ENCODE results near the gene CNTN3.

CNTN3 gene

DNA sequence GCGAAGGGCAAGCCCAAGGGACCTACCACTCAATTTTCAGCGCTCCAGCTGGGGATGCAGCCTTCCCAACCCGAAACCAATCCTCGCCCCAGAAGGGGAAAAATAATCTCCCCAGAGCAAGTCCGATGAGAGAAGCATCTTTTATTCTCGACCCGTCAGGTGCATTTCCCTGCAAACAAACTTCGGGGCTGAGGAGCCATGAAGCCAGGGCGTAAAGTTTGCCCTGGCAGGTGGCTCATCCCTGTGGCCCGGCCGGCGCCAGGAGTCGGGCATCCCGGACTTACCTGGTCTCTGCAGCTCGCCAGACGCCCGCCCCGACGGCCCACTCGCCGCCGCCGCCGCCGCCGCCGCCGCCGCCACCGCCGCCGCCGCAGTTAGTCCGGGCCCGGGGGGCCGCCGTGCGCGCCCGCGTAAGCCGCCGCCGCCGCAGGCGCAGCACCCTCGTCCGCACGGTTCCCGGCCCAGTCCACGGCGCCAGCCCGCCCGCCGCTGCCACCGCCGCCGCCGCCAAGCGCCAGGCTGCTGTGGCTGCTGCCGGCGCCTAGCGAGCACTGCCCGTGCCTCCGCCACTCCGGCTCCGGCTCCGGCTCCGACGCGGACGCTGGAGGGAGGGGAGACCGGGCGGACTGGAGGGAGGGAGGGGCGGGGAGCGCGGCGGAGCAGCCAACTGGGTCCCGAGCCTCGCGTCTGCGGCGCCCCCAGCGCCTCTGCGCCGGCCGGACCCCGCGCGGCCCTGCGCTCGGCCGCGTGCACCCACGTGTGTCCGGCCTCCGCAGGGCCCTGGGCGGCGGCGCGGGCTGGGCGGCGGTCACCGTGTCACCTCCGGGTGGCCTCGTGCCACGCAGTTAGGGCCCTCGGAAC is at the start of gene CNTN3:
CNTN3 (minus strand) TSS at position 553 of the 861 bp plus-strand sequence. CDS start 93,547 bp downstream, outside the sequence.
- DNase-seq = no peak

- no peak for DNase-seq
Measured at GRCh38 chr3:74663178-74663577, 48.7 kb upstream of the CNTN3 start.

GRCh38 chr3:74661672-74662071 is 47.2 kb upstream of the CNTN3 start:
- DNase-seq = no peak

GRCh38 chr3:74651885-74652284 is 37.4 kb upstream of the CNTN3 start:
- DNase-seq = no peak

DNA sequence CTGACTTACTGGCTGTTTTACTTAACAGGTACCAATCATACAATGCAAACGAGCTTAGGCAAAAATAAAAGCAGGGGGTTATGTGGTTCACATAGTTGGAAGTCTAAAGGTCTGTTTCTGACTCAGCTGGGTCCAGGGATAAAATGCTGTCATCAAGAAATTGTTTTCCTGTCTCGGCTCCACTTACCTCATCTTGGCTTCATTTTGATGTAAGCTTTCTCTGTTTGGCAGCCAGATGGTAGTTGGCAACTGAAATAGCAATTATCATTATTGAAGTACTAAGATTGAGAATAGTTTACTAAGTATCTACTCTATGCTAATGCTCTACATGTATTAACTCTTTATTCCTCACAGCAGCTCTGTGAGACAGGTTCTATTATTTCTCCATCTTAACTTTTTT is 36.8 kb upstream of the CNTN3 start:
- DNase-seq = no peak

DNA sequence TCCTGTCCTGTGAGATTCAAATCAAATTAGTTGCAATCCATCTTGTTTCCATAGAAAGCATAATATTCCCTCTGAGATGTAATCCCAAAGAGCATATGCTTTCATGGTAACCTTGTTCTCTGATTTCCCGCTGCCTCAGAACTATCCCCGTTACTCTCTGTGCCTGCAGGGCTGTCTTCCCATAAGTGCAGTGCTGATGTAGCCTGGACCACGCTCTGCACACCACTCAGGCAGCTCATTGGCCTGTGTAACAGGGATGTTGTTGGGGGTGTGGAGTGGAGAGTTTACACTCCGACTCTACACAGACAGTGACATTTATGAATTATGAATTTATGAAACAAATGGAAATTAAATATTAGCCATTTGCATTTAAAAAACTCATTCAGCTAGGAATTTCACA is 33.6 kb upstream of the CNTN3 start:
- DNase-seq = no peak

DNA sequence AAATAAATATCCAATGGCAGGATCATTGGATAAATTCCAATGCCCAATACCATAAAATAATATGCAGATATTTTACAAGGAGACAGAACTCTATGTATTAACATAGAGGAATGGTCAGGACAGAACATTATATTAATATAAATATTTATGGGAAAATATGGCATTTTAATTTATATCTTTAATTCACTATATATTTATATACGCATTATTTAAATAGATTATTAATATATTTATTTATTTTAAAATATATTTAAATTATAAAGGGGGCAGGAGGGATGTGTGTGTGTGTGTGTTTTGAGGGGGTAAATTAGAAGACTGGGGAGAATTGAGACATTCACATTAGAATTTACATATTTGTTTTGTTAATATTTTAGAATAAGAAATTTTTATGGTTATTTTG is 31.6 kb upstream of the CNTN3 start:
- no peak for DNase-seq

DNA sequence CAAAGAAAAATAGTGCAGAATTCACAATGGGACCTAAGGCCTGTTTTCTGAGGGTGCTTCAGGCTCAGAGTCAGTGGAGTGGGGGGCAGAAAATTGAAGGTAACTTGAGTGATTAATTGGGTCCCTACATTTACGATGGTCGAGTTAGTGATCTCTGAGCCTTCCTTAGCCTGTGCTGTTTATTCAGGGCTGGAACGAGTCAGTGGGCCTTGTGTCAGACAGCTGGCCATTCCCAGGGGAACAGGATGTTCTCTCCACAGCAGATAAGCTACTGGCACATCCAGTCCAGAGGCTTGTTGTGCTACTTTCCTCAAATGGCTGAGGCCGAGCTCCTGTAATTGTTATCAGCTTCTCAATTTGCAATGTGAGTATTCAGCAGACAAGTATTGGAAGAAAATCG is 29.2 kb upstream of the CNTN3 start:
- no peak for DNase-seq

- DNase-seq = no peak
Measured at GRCh38 chr3:74642876-74643275, 28.4 kb upstream of the CNTN3 start.

DNA sequence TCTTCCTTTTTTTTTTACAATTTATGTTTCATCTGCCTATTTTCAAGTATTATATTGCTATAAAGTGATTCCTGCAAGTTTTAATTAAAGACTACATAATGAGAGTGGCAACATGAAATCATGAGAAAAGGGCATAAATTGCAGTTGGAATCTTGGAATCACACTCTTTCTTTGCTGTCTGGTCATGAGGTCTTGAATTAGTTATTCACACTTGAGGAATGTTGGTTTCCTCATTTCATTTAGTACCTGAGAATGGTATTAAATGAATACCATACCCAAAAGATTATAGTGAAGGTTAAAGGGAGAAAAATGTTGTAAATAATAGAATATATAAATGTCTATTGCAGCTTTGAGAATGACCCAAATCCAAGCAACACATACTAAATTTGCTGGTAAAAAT is 25.8 kb upstream of the CNTN3 start:
- DNase-seq = no peak

DNA sequence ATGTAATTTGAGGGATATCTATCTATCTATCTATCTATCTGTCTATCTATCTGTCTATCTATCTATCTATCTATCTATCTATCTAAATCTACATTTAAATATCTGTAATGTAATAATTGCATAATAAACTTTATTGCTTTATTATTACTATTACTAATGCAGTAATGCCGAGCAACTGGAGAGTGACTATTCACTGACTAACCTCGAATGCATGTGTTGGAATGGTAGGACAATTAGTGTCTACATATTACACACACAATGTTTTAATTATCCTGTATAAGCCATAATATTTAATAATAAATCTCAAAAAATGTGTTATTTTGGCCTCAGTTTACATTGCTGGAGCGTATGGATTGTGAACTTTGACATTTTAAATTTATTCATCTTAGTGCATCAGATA is 25.2 kb upstream of the CNTN3 start:
- no peak for DNase-seq

DNA sequence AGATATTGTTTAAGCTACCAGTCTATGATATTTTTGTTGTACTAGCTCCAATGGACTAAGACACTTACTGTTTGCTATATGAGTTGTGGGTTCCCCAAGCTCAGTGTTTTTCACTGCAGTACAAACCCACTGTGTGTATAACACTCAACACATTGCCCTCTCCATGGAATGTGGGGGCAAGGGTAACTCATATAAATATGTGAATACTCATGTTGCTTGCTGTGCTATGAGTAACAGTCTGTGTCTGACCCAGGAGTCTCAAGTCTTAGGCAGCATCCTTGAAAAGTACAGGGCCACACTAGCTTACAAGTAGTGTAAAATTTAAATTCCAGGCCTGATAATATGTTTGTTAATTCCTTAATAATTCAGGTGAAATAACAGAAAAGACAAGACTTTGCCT is 22.5 kb upstream of the CNTN3 start:
- no peak for DNase-seq

GRCh38 chr3:74633021-74633420 is 18.6 kb upstream of the CNTN3 start:
- DNase-seq = no peak

DNA sequence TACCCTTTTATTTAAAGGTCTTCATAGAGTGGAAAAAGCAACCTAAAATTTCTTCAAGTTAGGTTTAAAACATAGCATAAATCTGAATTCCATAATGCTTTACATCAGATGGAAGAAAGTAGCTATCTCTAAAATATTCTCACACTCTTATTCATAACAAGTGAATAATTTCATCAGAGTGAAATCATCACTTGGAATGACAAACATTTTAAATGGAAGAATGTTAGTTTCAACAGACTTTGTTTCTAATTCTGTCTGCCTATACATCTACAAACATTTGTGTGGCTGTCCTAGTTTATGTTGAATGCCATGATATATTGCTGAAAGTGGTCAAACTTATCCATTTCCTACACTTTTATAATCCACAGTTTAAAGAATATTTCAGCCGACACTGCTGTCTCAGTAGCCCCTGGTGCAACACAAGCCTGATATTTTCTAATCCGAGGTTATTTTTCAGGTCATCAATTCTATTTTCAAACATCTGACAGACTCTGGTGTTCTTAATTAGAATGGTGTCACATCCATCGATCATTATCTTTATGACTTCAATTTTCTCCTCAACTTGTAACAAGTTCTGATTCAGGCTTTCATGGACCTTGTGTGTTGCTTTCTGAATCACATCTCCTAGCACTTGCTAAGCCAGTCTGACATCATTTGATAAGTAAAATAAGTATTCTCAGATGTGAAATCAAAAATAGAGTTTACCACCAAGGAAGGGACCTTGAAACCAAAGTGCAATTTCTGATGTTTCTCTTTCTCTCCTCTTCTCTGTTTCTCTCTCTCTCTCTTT is 17.1 kb upstream of the CNTN3 start:
- no peak for DNase-seq

DNA sequence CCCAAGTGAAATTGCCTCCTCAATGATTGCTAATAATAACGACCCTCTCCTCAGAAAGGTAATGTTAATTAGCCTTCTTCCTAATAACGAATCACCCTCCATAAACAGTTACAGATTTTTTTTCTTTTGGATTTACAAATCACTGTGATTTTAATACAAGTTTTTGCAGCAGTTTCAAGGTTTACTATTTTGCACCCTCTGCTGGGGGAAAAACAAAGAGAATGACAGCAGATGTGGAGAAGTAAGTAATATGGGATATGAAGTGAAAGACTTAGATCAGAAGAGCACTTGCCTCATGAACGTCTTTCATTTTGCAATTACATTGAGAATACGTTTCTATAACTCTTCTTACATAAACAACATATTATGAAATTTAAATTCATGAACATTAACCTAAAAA is 16.1 kb upstream of the CNTN3 start:
- no peak for DNase-seq

- no peak for DNase-seq
Measured at GRCh38 chr3:74626011-74626410, 11.6 kb upstream of the CNTN3 start.

DNA sequence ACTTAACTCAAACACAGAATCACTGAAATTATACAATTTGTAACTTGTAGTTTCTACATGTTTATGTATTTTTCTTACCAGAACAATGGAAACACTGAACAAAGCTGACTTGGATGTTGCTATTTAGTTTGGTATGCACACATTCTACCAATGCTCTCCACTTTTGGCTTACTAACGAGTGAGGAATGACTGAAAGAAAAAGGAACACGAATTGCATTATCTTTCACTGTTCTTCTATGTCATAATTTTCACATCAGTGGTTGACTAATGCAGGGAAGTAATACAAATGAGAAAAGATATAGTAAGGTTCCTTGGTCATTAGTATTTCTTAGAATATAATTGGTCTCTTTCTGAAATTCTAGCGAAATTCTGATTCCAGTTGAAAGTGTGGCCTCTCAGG is 9.8 kb upstream of the CNTN3 start:
- no peak for DNase-seq

GRCh38 chr3:74623261-74623836 is 8.9 kb upstream of the CNTN3 start:
- no peak for DNase-seq

DNA sequence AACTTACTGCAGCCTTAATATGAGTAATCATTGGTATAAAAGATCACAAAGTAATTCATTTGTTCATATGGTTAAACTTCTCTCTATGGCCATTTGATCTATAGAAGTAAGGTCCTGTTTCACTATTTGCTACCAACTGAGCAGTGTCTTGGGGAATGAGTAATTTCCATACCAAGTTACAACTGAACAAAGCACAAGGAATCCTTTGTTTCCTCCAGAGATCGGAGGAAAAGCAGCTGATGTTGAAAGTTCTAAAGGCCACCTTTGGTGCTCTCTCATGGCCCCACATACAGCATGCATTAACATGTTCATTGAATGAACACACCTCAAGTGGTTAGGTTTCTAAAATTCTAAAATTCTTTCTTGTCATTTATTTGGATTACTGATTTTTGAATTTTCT is 7.1 kb upstream of the CNTN3 start:
- no peak for DNase-seq

- DNase-seq = no peak
Measured at GRCh38 chr3:74617776-74618175, 3.3 kb upstream of the CNTN3 start.

DNA sequence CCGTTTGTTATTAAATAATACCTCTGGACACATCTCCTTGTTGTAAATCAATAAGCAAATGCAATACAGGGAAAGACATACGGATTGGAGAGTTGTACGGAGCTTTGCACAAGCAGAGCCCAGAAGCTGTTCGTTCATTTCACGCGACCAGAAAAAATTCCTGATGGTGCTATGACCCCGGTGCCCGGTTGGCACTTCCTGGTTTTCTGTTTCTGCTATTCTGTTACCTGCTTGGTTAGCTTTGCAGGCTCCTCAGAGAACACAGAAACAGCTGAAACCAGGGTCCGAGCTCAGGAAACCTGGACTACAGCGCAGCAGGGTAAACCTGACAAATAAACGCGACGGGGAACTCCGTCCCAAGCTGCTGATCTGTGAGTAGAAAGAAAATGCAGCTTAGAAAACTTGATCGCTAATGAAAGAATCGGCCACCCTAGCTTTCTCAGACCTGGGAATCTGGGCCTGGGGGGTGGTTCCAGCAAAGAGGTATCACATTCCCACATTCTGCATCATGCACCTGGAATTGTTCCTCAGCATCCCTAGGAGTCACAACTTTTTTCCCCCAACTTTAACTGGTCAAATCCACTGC is 845 bp downstream of the CNTN3 start:
- no peak for DNase-seq

GRCh38 chr3:74613060-74613459 is 1.4 kb downstream of the CNTN3 start:
- DNase-seq = no peak

- DNase-seq = no peak
Measured at GRCh38 chr3:74611206-74611605, 3.3 kb downstream of the CNTN3 start.

DNA sequence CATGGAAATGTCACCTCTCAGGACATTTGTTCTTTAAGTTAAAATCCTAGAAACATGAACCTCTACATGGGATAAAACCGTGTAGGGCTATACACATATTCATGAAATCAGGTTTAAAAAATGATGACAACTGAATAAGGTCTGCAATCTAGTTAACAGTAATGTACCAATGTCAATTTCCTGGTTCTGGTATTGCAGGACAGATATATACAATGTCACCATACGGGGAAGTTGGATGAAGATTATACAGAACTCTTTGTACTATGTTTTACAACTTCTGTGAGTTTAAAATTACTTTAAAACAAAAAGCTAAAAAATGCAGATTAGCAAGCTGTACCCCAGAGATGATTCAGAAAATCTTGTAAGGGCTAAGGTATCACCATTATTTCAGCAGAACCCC is 6.7 kb downstream of the CNTN3 start:
- no peak for DNase-seq

Data from stimulated activated CD4-positive, alpha-beta T cell treated with anti-CD3 and anti-CD28 coated beads, Interleukin-4, amount 100 ng/mL, for 1 hour (primary cell).